GM18505 (cell line): ENCODE measurements around the gene CYP19A1.

Experiments
- ATAC-seq: cut with Tn5 transposase; IDR thresholded peaks from one replicate; pipeline ENCODE4 v1.9.1; 2021; ENCODE audit not compliant: unreplicated experiment
- POLR2A ChIP-seq: IDR thresholded peaks from 4 replicates; pipeline ENCODE4 v1.6.1; 2011; ENCODE audit warnings: borderline replicate concordance; ENCODE audit not compliant: insufficient read depth, insufficient read length; ENCODE audit errors: extremely low read depth

CYP19A1 gene

DNA sequence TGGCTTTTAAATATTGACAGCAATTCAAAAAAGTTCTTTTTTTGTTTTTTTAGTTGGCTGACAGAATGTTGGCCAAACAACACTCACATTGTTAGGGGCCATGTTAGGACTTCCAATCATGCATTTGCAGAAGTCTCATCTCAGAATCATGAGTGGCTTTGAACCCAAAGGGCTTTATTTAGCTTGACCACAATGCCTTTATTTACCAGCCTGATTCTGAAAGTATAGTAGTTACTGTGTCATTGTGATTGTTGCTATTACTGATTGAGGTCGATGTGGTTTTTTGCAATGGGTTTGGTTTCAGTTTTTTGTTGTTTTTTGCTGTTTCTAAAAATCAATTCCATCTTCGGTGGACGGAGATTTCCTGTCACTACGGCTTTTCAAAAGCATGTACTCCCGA lies 10.3 kb upstream of the CYP19A1 start:
- no peak for TF ChIP-seq POLR2A
- peak; percentile 86 for ATAC-seq

DNA sequence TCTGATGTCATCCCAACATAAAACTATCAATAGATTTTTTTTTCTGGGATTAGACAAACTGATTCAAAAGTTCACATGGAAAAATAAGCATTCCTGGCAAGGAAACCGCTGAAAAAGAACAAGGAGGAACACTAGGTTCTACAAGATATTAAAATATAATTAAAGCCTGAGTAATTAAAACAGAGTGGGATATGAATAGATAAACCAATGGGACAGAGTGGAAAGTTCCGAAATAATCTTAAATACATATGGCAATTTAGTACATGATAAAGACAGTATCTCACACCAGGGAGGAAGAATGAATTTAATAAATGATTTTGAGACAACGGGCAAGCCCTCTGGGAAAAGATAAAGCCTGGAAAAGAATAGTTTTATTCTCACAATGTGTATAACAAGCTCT lies 7.7 kb upstream of the CYP19A1 start:
- ATAC-seq: no peak

DNA sequence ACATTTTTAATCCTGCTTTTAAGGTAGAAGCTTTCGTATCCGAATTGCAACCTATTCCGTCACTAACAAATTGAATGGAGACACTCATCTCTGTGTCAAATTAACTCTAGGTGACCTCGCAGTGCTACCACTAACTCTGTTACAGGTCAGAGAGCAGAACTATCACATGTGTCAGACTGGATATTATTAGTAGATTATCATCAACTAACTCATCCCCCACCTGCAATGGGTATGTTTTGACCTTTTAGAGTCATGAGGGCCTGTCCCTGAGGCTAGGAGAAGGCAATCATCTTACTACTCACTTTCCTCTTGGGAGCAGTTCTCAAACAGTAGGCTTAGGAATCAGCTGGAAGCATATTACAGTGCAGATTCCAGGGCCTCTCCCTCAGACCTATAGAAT lies 5.1 kb upstream of the CYP19A1 start:
- ATAC-seq: no peak
- no peak for TF ChIP-seq POLR2A

More for the DNA sequence above, 7.7 kb upstream of the CYP19A1 start:
- no peak for TF ChIP-seq POLR2A

DNA sequence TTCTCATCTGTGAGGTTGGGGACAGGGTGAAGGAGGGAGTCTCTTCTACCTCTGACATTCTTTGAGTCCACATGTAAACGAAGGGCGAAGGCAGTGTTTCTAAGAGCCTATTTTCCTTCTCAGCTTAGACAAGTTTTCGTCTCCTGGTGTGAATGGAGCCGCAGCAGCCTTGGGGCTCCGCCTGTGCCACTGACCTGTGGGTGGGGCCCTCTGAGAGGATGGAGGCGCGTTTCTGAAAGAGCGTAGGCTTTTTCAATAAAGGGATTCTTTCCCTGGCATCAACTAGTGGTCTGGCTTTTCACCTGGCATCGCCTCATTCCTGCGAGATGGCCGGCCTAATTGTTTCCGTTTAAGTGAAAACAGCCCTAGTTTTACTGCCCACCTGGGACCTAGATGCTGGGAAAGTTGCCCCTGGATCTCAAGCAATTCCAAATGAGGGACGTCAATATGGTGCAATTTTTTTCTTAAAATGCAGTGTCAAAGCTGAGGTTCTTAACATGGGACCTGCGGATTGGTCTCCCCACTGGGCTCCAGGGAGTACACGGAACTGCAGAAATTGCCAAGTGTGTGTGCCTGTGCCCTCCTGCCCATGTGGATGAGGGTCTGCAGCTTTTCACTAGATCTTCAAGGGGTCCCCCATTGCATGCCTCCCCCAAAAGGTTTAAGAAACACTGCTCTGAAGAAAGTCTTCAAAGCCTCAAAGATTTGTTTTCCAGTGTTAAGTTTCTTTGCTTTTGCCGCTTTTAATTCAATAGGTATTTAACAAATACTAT lies 4.0 kb upstream of the CYP19A1 start:
- ATAC-seq: no peak
- TF ChIP-seq POLR2A: no peak

DNA sequence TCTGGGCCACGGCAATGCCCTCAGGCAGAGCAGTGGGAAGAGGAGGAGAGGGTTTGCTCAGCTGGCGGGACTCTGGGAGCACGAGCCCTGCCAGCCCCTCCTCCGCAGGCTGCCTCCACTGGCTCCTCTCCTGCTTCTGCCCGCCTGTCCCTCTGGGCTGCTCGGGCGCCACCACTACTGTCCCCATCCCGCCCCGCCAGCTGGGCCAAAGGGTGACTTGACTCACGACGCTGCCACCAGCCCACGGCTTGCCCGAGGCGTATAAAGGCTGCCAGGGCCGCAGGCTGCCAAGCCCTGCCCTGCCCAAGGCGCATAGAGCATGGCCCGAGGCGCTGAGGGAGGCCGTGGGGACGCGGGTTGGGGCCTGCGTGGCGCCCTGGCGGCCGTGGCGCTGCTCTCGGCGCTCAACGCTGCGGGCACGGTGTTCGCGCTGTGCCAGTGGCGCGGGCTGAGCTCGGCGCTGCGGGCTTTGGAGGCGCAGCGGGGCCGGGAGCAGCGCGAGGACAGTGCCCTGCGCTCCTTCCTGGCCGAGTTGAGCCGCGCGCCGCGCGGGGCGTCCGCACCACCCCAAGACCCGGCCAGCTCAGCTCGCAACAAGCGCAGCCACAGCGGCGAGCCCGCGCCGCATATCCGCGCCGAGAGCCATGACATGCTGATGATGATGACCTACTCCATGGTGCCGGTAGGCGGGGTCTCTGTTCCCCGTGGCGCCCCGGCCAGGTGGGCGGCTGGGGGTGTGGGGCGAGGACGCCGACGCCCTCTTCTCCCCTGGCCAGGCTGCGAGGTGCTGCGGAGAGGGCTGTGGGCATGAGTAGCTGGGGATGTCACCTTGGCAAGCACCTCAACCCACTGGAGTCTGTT lies 3.2 kb upstream of the CYP19A1 start, which contains the start of gene GLDN:
GLDN (plus strand) TSS at position 290 of the 861 bp plus-strand sequence; CDS start at position 320, 30 bp downstream.
- TF ChIP-seq POLR2A: no peak
- no peak for ATAC-seq

DNA sequence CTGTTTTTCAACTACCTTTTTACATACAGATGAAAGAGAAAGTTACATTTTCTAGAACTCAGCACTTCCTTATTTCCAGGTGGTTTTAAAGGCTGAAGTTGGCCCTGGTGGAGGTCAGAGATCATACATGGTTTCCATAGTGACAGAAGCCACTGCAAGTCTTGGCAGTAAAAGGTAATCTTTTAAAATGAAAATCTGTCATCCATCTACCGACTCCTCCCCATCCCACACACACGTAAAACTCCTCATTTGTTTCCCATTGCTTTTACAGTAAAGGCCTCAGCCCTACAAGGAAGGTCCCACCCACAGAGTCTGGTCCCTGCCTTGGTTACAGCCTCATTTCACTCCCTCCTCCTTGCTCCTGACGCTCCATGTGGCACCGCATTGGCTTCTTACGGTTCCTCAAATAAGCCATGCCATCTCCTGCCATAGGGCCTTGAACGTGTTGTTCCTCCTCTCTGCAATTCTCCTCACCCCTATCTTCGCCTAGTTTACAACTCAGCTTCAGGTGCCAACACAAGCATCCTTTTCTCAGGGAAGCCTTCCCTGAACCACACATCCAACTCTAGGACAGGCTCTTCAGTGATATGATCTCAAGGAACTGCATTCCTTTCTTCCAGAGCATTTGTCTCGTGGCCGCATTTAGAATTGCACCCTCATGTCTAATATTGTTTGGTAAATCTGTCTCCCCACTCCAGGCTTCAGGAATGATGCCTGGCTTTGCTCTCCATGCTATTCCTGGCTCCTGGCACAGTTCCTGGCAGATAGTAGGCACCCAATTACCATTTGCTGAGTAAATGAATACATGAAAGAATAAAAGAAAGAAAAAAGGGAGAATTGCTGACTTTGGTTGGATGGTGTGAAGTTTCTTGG lies 2.6 kb downstream of the CYP19A1 start:
- peak; percentile 78 for ATAC-seq
- TF ChIP-seq POLR2A: no peak

DNA sequence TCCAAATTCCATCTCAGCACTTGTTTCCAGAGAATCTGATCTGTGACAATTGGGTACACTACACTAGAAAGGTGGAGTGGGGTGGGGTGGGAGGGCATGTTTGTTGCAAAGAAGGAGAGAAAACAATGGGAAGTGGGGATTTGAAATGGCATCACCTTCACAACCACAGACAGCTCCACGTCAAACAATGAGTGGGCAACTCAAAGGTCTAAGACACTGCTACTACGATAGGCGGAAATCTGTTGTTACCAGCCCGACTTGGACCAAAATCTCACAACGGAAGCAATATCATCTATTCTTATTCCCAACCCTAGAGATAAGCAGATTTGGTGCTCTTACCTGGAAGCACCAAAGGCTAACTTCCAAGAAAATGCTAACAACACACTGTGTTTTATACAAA lies 3.3 kb downstream of the CYP19A1 start:
- ATAC-seq: no peak
- no peak for TF ChIP-seq POLR2A

DNA sequence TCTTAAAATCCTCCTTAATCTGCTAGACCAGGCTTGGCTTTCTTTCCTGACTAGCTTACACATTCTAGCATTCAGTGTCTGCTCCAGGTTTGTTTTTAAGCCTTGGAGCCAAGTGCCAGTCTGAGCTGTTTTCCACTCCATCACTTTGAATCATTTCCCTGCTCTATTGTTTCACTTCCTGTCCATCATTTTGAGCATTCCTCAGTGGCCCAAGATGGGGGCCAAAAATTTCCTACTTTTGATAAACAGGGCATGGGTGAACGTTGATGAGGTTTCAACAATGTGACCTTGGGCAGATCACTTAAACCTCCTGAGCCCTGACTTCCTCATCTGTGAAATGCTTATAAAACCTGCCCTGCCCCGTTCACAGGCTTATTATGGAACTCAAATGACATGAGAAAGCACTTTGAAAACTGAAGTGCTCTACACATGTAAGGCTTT lies 4.4 kb downstream of the CYP19A1 start:
- TF ChIP-seq POLR2A: no peak
- no peak for ATAC-seq

DNA sequence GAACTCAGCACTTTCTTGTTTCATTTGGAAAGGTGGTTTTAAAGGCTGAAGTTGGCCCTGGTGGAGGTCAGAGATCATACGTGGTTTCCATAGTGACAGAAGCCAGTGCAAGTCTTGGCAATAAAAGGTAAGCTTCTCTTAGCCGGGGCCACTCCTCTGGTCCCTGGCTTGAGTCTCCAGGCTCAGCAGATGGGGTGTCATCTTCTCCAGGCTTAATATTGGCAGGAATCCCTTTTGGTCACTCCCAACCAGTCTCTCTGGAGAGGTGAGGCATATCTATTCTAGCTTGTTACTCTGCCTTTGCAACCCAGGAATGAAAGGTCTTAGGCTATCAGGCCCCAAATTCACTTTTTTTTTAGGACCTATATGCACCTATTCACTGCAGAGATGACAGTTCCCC lies 4.8 kb downstream of the CYP19A1 start:
- TF ChIP-seq POLR2A: no peak
- no peak for ATAC-seq

DNA sequence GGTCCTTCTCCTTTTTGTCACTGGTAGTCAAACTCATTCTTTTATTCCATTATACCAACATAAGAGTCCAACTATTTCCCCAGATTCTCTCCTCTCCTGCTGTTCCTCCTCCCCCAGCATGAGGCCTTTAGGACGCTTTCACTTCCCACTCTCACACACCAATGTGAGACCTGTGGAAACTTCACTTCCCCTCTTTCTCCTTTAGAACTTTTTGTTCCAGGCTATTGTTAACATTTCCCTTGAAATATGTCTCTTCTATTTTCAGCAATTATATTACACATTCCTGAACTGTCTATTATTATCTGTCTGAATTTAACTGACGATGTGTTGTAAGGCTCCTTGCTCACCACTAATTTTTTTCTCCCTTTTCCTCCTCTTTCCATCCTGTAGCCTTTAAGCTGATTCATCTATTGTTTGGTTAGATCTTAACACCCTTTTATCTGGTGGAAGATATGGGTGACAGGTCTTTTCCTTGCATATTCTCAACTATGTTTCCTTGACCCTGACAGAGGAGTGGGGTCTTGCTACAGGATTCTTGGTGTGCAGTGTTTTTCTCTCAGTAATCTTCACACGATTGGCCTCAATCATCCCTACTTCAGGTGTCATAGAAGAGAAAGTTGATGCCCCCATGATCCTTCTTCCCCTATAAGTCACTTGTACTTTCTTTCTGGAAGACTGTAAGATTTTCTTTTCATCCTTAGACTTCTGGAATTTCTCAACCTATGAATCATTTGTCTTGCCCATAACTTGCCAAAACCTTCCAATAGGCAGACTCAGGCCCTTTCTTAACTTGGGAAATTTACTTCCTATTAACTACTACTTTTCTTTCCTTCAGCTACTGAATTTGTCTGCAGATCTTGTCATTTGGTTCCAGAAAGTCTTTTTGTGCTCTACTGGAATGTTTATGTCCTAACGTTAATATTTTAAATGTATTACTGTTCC lies 5.9 kb downstream of the CYP19A1 start:
- no peak for TF ChIP-seq POLR2A

DNA sequence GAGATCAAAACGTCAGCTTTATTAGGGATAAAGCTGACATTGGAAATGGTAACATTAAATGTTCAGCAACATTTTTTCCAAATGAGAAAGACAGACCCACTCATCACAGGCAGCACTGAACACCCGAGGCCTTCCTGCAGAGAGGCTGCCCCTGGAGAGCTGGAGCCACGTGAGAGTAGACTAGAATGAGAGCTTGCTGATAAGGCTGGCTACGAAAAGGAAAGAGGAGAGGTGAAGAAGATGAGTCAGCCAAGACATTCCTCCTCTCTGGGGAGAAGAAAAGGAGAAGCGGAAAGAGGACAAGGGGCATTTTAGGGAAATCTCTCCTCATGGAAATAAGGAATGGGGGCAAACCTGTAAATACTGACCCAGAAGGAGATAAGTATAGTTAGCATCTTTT lies 7.3 kb downstream of the CYP19A1 start:
- TF ChIP-seq POLR2A: no peak
- ATAC-seq: no peak

More for the DNA sequence above, 5.9 kb downstream of the CYP19A1 start:
- no peak for ATAC-seq

DNA sequence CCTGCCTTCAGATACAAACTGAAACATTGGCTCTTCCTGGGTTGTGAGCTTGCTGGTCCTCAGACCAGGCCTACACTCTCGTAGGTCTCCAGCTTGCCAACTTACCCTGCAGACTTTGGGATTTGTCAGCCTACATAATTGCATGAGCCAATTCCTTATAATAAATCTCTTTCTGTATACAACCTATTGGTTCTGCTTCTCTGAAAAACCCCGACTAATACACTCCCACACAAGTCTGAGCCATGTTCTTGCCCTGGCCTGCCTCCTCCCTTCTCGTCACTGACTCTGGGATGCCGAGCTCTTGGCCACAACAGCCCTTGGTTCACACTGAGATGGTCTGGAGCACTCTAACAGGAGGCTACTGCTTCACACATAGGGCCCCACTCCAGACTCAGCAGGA lies 9.5 kb downstream of the CYP19A1 start:
- TF ChIP-seq POLR2A: no peak
- ATAC-seq: no peak
